Psoas muscle (tissue), 8 donors: ENCODE measurements around the gene OR51I2. TPM values are rescaled to one million over a fixed set of nuclear protein-coding genes. Genes with fewer than 3 reads are reported as not detected.

Experiments
- ATAC-seq, 4 donors: fragments of 200-7000 bp; cut with Tn5 transposase; one replicate each; pipeline ENCODE4 v1.9.1; 2020; ENCODE audit warnings: moderate library complexity in 3 of 4, mild to moderate bottlenecking in 2 of 4
- DNase-seq, 2 donors: peaks; one replicate each; pipeline ENCODE4 v3.0.0-alpha.2; 2020
- H3K27ac ChIP-seq: fragments of 200-600 bp; one replicate; pipeline ENCODE4 v1.8.0; 2022
- H3K27me3 ChIP-seq, 3 donors: fragments of 200-600 bp in 1 of 3; one replicate each; pipeline versions ENCODE4 v1.6.1 to v1.8.0; 2013 to 2022; ENCODE audit warnings: low read length in 2 of 3, mild to moderate bottlenecking in 2 of 3, moderate library complexity in 1 of 3; ENCODE audit not compliant: insufficient read depth in 3 of 3
- H3K36me3 ChIP-seq, 2 donors: fragments of 200-600 bp in 1 of 2; one replicate each; pipeline versions ENCODE4 v1.6.1 to v1.8.0; 2013 to 2022; ENCODE audit warnings: low read depth in 1 of 2, mild to moderate bottlenecking in 1 of 2, moderate library complexity in 1 of 2; ENCODE audit not compliant: insufficient read depth in 1 of 2
- H3K4me1 ChIP-seq: fragments of 200-600 bp; one replicate; pipeline ENCODE4 v1.8.0; 2022
- H3K4me3 ChIP-seq: fragments of 200-600 bp; one replicate; pipeline ENCODE4 v1.8.0; 2022; ENCODE audit warnings: mild to moderate bottlenecking
- H3K9me3 ChIP-seq: fragments of 200-600 bp; one replicate; pipeline ENCODE4 v1.8.0; 2022
- whole genome bisulfite sequencing, 3 donors: extraction: QIAGEN DNeasy Blood & Tissue Kit; methylation state at CpG; one replicate each; pipeline versions ENCODE4 v1.1.6 to v1.1.7; 2013; 5-methylcytosine and 5-hydroxymethylcytosine counted together
- intact Hi-C, 2 donors: fragments of 100-400 bp; cut with DNase I; formaldehyde crosslinking; loops; one replicate each; pipeline versions ENCODE4 v1.11.0 to v1.14.2; 2022
- polyA plus RNA-seq, 3 donors: library from polyadenylated mRNA; stranded (reverse); fragments of 200-250 nt; gene quantifications; one replicate each; pipeline ENCODE4 v1.2.3, GENCODE V29; 2013
- total RNA-seq, 4 donors: library from RNA; stranded (reverse); fragmentation: NEBNext Ultra II Directional in 2 of 4; extraction: Animal tissue kit (Norgen Biotek cat#: 25700) in 2 of 4; gene quantifications; one replicate each; pipeline versions ENCODE4 v1.2.1 to v1.2.4, GENCODE V29; 2021 to 2023
- TF ChIP-seq, protein P1 (sequence below): fragments of 200-600 bp; IDR thresholded peaks from one replicate; pipeline ENCODE4 v1.8.0; 2022; ENCODE audit warnings: antibody characterized with exemption
- donor health status: healthy with polysubstance abuse.
- donor health status: DM: no; HTN: no; CAD: no; lungs with moderate emphysema.
- donor health status: Bipolar disorder and iron deficiency.
- donor health status: healthy.
- donor health status: DM: yes; HTN: yes; CAD: no.
- donor health status: DM: no; HTN: no; CAD: no.
- donor health status: DM: no; HTN: no; CAD: no.
- donor health status: DM: yes; HTN: yes; CAD: no.

Gene OR51I2
- total and polyA plus RNA-seq, 7 donors, result not detected

- WGBS, 3 donors, result 49 to 53% (median 52%) methylated on average over 5 of the region's 5 CpGs
- H3K4me3 ChIP-seq, result no peak overlapping the region
- TF ChIP-seq, protein P1, sequence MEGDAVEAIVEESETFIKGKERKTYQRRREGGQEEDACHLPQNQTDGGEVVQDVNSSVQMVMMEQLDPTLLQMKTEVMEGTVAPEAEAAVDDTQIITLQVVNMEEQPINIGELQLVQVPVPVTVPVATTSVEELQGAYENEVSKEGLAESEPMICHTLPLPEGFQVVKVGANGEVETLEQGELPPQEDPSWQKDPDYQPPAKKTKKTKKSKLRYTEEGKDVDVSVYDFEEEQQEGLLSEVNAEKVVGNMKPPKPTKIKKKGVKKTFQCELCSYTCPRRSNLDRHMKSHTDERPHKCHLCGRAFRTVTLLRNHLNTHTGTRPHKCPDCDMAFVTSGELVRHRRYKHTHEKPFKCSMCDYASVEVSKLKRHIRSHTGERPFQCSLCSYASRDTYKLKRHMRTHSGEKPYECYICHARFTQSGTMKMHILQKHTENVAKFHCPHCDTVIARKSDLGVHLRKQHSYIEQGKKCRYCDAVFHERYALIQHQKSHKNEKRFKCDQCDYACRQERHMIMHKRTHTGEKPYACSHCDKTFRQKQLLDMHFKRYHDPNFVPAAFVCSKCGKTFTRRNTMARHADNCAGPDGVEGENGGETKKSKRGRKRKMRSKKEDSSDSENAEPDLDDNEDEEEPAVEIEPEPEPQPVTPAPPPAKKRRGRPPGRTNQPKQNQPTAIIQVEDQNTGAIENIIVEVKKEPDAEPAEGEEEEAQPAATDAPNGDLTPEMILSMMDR, result no peak
- no peaks in the 10 kb centered on the region for H3K27me3 ChIP-seq
- ATAC-seq (no peak), DNase-seq (no peak)
- no peak overlapping the region for H3K27ac ChIP-seq
- no peaks in the 10 kb centered on the region for H3K9me3 ChIP-seq
- intact Hi-C loops, result no loop called here
- H3K36me3 ChIP-seq, result no peaks in the 10 kb centered on the region
- H3K4me1 ChIP-seq, result no peaks in the 10 kb centered on the region
These were observed 40.6 kb downstream of the OR51I2 start for GRCh38 chr11:5489576-5490357.

- 52 to 60% (median 58%) methylated on average over 2 of the region's 2 CpGs for WGBS, 3 donors
- DNase-seq (no peak), ATAC-seq (no peak)
- H3K27ac ChIP-seq, result no peak overlapping the region
- TF ChIP-seq, protein P1, result no peak
- H3K9me3 ChIP-seq, result no peaks in the 10 kb centered on the region
- no peaks in the 10 kb centered on the region for H3K4me1 ChIP-seq
- intact Hi-C loops, result no loop called here
- H3K36me3 ChIP-seq, result no peaks in the 10 kb centered on the region
- H3K4me3 ChIP-seq, result no peak overlapping the region
- H3K27me3 ChIP-seq, result no peaks in the 10 kb centered on the region
These were observed 50.5 kb downstream of the OR51I2 start for GRCh38 chr11:5499671-5500070.

GRCh38 chr11:5500393-5500801 lies 51.3 kb downstream of the OR51I2 start:
- DNase-seq (no peak), ATAC-seq (no peak)
- intact Hi-C loops, result no loop called here
- Histone ChIP-seq H3K36me3 (no peaks in the 10 kb centered on the region), H3K9me3 (no peaks in the 10 kb centered on the region), H3K4me3 (no peak overlapping the region), H3K27me3 (no peaks in the 10 kb centered on the region), H3K27ac (no peak overlapping the region), H3K4me1 (no peaks in the 10 kb centered on the region)
- 77 to 87% (median 84%) methylated on average over 6 of the region's 6 CpGs for WGBS, 3 donors
- TF ChIP-seq, protein P1, result no peak

DNA sequence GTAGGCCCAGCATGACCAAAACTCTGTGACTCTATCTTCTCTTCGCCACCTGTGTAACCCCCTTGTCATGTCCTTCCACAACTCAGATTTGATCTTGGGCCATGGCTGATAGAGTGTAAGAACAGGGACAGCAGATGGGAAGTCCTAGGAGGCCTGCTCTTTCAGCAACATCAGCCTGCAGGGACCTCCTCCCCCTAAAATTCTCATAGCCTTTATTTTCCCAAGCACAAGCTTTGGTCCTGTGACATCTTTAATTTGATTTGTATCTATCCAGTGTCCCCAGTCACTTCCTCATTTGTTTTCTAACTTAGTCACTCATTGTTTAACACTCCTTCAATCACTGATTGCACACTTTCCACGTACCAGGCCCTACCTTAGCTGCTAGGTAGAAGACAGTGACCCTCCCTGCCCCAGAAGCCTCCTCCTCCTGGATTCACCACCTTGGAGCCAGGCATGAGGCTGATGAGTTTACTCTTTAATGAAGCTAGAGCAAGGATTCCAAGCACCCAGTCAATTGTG lies 55.3 kb downstream of the OR51I2 start:
- Histone ChIP-seq H3K36me3 (no peaks in the 10 kb centered on the region), H3K27me3 (no peaks in the 10 kb centered on the region), H3K4me1 (no peaks in the 10 kb centered on the region), H3K27ac (no peak overlapping the region), H3K4me3 (no peak overlapping the region), H3K9me3 (no peaks in the 10 kb centered on the region)
- no peak for DNase-seq
- TF ChIP-seq, protein P1, result no peak
- 75 to 80% (median 77%) methylated on average over 2 of the region's 2 CpGs for WGBS, 3 donors
- intact Hi-C loops, result no loop called here
- ATAC-seq, result no peak
